IMR-90 (cell line): ENCODE measurements around the gene RNASE1. TPM values are rescaled to one million over a fixed set of nuclear protein-coding genes. Genes with fewer than 3 reads are reported as not detected.

ENCODE experiments used
- ATAC-seq: fragments of 200-7000 bp; cut with Tn5 transposase; 2 replicates; pipeline ENCODE4 v1.9.1; 2020; ENCODE audit warnings: low read depth, mild to moderate bottlenecking, moderate library complexity
- BruUV-seq: library from RNA; stranded (reverse); fragments of 400-500 nt; replicated peaks from 2 replicates; lab custom pipeline; 2021; lab: Mats Ljungman, UMichigan
- CTCF ChIA-PET: fragments of 300-600 bp; formaldehyde crosslinking; extraction: SDS; loops from one replicate; lab custom pipeline; 2021; ENCODE audit warnings: antibody characterized with exemption; lab: Yijun Ruan, JAX
- POLR2A ChIA-PET: fragments of 300-600 bp; sonication (Branson Sonifier 250); formaldehyde crosslinking; loops from one replicate; lab custom pipeline; 2022; ENCODE audit warnings: antibody characterized with exemption; ENCODE audit not compliant: unreplicated experiment; lab: Charles Lee
- DNase-seq: peaks from one replicate; pipeline ENCODE4 v3.0.0; 2013
- H2AFZ ChIP-seq: replicated peaks from 2 replicates; pipeline ENCODE3; 2013; ENCODE audit warnings: low read length, mild to moderate bottlenecking; ENCODE audit not compliant: poor library complexity
- H2AK5ac ChIP-seq: 2 replicates; pipeline ENCODE4 v1.6.1; 2013; ENCODE audit warnings: low read depth, low read length, inconsistent platforms
- H2AK9ac ChIP-seq: replicated peaks from 2 replicates; pipeline ENCODE3; 2013; ENCODE audit warnings: mild to moderate bottlenecking, low read depth, low read length, moderate library complexity; ENCODE audit not compliant: poor library complexity
- H2BK120ac ChIP-seq: 2 replicates; pipeline ENCODE4 v1.6.1; 2013; ENCODE audit warnings: low read depth, low read length, inconsistent platforms
- H2BK15ac ChIP-seq: 3 replicates; pipeline ENCODE4 v1.6.1; 2013; ENCODE audit warnings: low read depth, low read length, inconsistent platforms
- H2BK20ac ChIP-seq: 2 replicates; pipeline ENCODE4 v1.6.1; 2013; ENCODE audit warnings: low read depth, mild to moderate bottlenecking, inconsistent platforms, low read length, moderate library complexity
- H2BK5ac ChIP-seq: 2 replicates; pipeline ENCODE4 v1.6.1; 2013; ENCODE audit warnings: mild to moderate bottlenecking, low read depth, low read length, inconsistent platforms; ENCODE audit not compliant: poor library complexity, severe bottlenecking
- H3K14ac ChIP-seq: replicated peaks from 2 replicates; pipeline ENCODE4 v1.6.1; 2013; ENCODE audit warnings: low read depth, low read length, inconsistent platforms
- H3K18ac ChIP-seq: 2 replicates; pipeline ENCODE4 v1.6.1; 2013; ENCODE audit warnings: low read depth, low read length, control low read depth
- H3K23ac ChIP-seq: 2 replicates; pipeline ENCODE4 v1.6.1; 2013; ENCODE audit warnings: low read depth, low read length, inconsistent platforms
- H3K27ac ChIP-seq: 2 replicates; pipeline ENCODE4 v1.5.1; 2013; ENCODE audit warnings: mild to moderate bottlenecking, control low read depth, low read length; ENCODE audit not compliant: insufficient read depth
- H3K27me3 ChIP-seq: 2 replicates; pipeline ENCODE4 v1.6.1; 2013; ENCODE audit warnings: low read length; ENCODE audit not compliant: control insufficient read depth, insufficient read depth
- H3K36me3 ChIP-seq: 2 replicates; pipeline ENCODE4 v1.6.1; 2013; ENCODE audit warnings: low read length, mixed read lengths; ENCODE audit not compliant: control insufficient read depth, insufficient read depth
- H3K4ac ChIP-seq: 2 replicates; pipeline ENCODE4 v1.6.1; 2013; ENCODE audit warnings: low read depth, low read length, inconsistent platforms
- H3K4me1 ChIP-seq: 2 replicates; pipeline ENCODE4 v1.6.1; 2013; ENCODE audit warnings: low read length, mixed read lengths; ENCODE audit not compliant: control insufficient read depth, insufficient read depth
- H3K4me2 ChIP-seq: 2 replicates; pipeline ENCODE4 v1.6.1; 2013; ENCODE audit warnings: low read depth, mild to moderate bottlenecking, control low read depth, low read length, moderate library complexity
- H3K4me3 ChIP-seq: 2 replicates; pipeline ENCODE4 v1.5.1; 2013; ENCODE audit warnings: low read depth, mild to moderate bottlenecking, control low read depth, low read length, moderate library complexity; ENCODE audit not compliant: insufficient read depth
- H3K56ac ChIP-seq: 2 replicates; pipeline ENCODE4 v1.6.1; 2013; ENCODE audit warnings: low read length, inconsistent platforms; ENCODE audit not compliant: insufficient read depth; ENCODE audit errors: extremely low read depth
- H3K79me1 ChIP-seq, 2 experiments: 2 replicates each; pipeline ENCODE4 v1.6.1; 2013; ENCODE audit warnings: low read length in 2 of 2, inconsistent platforms in 1 of 2, low read depth in 1 of 2
- H3K9ac ChIP-seq: 2 replicates; pipeline ENCODE4 v1.6.1; 2013; ENCODE audit warnings: low read depth, low read length, control low read depth
- H3K9me1 ChIP-seq: 2 replicates; pipeline ENCODE4 v1.6.1; 2013; ENCODE audit warnings: low read length, inconsistent platforms; ENCODE audit not compliant: insufficient read depth
- H3K9me3 ChIP-seq: 2 replicates; pipeline ENCODE4 v1.6.1; 2013; ENCODE audit warnings: low read length; ENCODE audit not compliant: control insufficient read depth, insufficient read depth
- H4K20me1 ChIP-seq: 2 replicates; pipeline ENCODE4 v1.6.1; 2013; ENCODE audit warnings: low read length, inconsistent platforms; ENCODE audit not compliant: insufficient read depth
- H4K5ac ChIP-seq: 2 replicates; pipeline ENCODE4 v1.6.1; 2013; ENCODE audit warnings: mild to moderate bottlenecking, low read depth, low read length, control low read depth
- H4K8ac ChIP-seq, 2 experiments: 2 replicates each; pipeline ENCODE4 v1.6.1; 2013; ENCODE audit warnings: low read depth in 2 of 2, low read length in 2 of 2, control low read depth in 1 of 2, inconsistent platforms in 1 of 2
- H4K91ac ChIP-seq: 2 replicates; pipeline ENCODE4 v1.6.1; 2013; ENCODE audit warnings: low read depth, low read length, inconsistent platforms; ENCODE audit not compliant: insufficient read depth
- CEBPB ChIP-seq: IDR thresholded peaks from 2 replicates; pipeline ENCODE4 v1.6.1; 2012; ENCODE audit warnings: low read depth, low read length, improper control_type of control experiment
- FOS ChIP-seq: fragments of 150-350 bp; IDR thresholded peaks from 2 replicates; pipeline ENCODE4 v1.6.1; 2016; ENCODE audit warnings: low read depth, low read length
- WGBS, 2 experiments: methylation state at CpG; one replicate each; pipeline versions ENCODE4 v1.1.5 to v1.1.7; 2013; ENCODE audit warnings: missing lambda C conversion rate in 2 of 2; ENCODE audit not compliant: insufficient read length in 1 of 2; ENCODE audit errors: extremely low coverage in 2 of 2; 5-methylcytosine and 5-hydroxymethylcytosine counted together
- dilution Hi-C: fragments of 300-500 bp; cut with HindIII; formaldehyde crosslinking; loops from one replicate; pipeline ENCODE4 v1.14.3; 2018; ENCODE audit warnings: low sequenced_read_pairs; ENCODE audit not compliant: unreplicated experiment
- in situ Hi-C: fragments of 300-500 bp; cut with MboI; formaldehyde crosslinking; loops from 3 replicates; pipeline ENCODE4 v1.14.3; 2019; ENCODE audit warnings: low sequenced_read_pairs, inconsistent platforms, mixed read lengths
- intact Hi-C: fragments of 100-400 bp; cut with micrococcal nuclease; formaldehyde crosslinking; loops from 2 replicates; pipeline ENCODE4 v1.10.0; 2022
- polyA plus RNA-seq, 3 experiments: library from polyadenylated mRNA; depleted of rRNA; stranded (reverse); fragments of >200 nt; gene quantifications; 2 replicates each; pipeline ENCODE4 v1.2.3, GENCODE V29; 2012; ENCODE audit warnings: low replicate concordance in 1 of 3
- total RNA-seq: library from RNA; depleted of rRNA; stranded (reverse); fragments of >200 nt; gene quantifications from 2 replicates; pipeline ENCODE4 v1.2.3, GENCODE V29; 2012

The RNASE1 gene
- total and polyA plus RNA-seq, 2 of the 4 experiments (the other 2 are of a cell fraction): not detected

- CTCF ChIA-PET: no interaction called here
Observed at GRCh38 chr14:20798932-20799331, 3.7 kb downstream of the RNASE1 start.

More at GRCh38 chr14:20798932-20799331, 3.7 kb downstream of the RNASE1 start:
- BruUV-seq: no TSS peak
- Histone ChIP-seq H3K14ac (no peak overlapping the region), H2BK5ac (no peak overlapping the region), H3K27me3 (no peaks in the 10 kb centered on the region), H4K8ac (no peak overlapping the region), H2AK5ac (no peak overlapping the region), H3K56ac (no peak overlapping the region), H4K20me1 (no peaks in the 10 kb centered on the region), H3K9me1 (no peaks in the 10 kb centered on the region), H2BK120ac (no peak overlapping the region), H3K9ac (no peak overlapping the region), H3K18ac (no peak overlapping the region), H3K9me3 (no peaks in the 10 kb centered on the region), H3K27ac (no peak overlapping the region), H3K23ac (no peak overlapping the region), H2BK15ac (no peak overlapping the region), H2AFZ (no peak overlapping the region), H4K91ac (no peak overlapping the region), H3K4me3 (no peak overlapping the region), H3K4me2 (no peak overlapping the region), H3K4ac (no peak overlapping the region), H3K36me3 (no peaks in the 10 kb centered on the region), H2AK9ac (no peak overlapping the region), H3K4me1 (no peaks in the 10 kb centered on the region), H4K5ac (no peak overlapping the region), H2BK20ac (no peak overlapping the region), H3K79me1 (no peaks in the 10 kb centered on the region)
- intact Hi-C loops: no loop called here
- in situ Hi-C loops: no loop called here
- ATAC-seq (no peak), DNase-seq (no peak)
- no peak for TF ChIP-seq FOS
- TF ChIP-seq CEBPB: no peak
- WGBS, 2 experiments: no CpG with 5 or more reads among the region's 6 CpGs
- POLR2A ChIA-PET: no interaction called here
- dilution Hi-C loops: no loop called here
